Activated gamma-delta T cell treated with Interleukin-2 at 50 U/mL for 16 hours (primary cell): ENCODE results near the gene TUSC2.
"Not testable (repeated sequence)": the region's sequence is repeated elsewhere in the genome, so short reads cannot be mapped to it uniquely, and the experiment has no call there.

Experiments
- DNase-seq: peaks from one replicate; pipeline ENCODE4 v3.0.0-alpha.2; 2020

Gene TUSC2

DNA sequence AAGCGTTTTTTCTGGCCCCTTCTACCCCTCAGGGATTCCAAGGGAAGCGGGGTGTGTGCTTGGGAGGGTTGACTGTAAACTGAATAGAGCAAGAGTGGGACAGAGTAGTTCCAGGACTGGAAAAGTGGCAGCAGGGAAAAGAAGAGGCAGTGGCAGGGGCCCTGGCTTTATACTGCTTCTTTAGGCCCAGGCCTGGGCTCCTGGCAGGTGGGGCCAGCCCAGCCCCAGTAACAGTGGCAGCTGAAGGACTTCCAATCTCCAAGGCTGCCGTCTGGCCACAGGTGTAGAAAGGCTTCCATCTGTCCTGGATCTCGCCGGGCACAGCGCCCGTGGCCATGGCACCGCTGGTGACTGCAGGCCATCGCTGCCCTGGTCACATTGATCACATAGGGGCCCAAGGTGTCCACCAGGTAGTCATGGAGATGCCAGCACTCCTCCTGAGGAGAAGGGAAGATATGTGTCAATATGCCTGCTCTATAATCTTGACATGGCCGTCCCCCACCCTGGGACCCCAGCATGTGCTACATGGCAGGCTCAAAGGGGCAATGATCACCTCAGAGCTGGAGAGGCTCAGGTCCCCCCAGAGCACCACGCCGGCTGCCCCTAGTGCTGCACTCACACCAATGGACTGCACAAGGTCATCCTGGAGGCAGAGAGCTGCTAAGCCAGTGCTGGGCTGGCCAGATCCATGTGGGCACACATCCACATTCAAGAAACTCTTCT is 34.8 kb downstream of the TUSC2 start:
- DNase-seq, result no peak

DNA sequence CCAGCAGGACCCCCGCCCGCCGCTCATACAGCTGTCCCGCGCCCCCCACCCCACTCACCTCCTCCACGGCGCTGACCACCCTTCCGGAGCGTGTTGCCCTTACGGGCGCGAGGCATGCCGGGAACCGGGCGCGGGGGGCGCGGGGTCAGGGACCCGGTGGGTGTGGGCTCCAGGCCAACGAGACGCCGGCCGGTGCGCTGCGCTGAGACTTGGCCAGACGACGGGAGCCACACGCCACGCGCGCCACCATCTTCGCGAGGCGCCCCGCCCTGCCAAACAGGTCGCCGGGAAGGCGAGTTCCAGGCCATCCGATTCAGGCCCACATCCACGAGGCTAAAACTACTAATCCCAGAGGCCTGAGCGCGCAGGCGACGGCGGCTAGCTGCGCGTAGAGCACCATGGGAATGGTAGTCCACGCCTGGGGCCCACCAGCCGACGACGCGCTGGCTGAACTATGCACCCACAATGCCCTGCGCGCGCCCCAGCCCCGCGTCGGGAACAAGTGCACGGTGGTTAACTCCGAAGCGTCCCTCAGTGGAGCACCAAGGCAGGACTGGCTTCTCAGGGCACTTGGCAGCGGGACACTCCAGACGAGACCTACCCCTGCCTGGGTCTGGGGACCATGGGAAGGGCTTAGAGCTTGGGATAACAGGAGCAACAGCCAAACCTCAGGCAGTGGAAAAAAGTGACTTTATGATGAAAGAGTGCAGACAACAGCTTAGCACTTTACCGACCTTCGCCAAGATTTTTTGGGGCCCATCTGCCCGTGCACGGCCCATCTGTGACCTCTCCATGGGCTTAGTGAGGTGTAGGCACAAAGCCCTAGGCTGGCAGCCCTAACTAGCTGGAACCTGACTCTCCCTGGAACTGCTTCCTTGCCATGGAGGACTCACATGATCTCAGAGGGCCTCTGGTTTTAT is 35.6 kb downstream of the TUSC2 start, which contains the start of gene IFRD2:
Gene IFRD2 (minus strand): TSS at position 271 of the 920 bp plus-strand sequence. CDS start 155 bp downstream, at position 116.
- DNase-seq, result peak; percentile 93

DNA sequence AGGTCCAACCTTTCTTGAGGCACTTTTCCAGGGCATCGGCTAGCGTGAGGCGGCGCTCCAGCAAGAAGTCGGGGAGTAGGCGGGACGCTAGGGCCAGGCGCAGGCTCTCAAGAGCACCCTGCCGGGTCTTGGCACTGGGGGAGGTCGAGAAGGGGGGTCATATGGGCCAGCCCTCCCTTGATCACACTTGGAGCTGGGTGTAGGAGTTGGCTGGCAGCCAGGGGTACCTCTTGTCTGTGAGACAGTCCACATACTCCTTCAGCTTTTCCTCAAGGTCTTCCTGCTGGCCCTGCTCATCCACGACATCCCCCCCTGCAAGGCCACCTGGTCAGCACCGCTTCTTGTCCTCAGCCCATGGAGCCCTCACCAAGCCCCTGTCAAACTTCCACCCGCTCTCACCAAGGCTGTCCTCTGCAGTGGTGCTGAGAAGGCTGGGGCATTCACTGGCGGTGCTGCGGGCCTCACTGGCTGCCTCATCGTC is 37.8 kb downstream of the TUSC2 start:
- no peak for DNase-seq

DNA sequence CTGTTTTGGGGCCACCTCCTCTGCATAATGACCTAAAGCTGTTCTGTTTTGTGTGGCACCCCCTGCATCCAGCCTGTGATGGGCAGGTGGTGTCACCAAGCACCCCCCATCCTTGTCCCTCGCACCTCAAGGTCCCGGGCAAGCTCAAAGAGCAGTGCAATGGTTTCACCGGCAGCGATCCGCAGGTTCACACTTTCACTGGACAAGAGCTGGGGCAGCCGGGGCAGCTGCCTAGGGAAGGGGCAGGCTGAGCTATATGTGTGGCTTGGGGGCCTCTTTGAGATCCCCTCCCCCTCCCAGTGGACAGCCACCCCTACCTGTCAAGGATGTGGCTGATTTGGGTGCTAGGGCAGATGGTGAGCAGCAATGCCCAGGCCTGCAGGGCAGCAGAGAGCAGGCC is 38.9 kb downstream of the TUSC2 start:
- DNase-seq, result no peak

DNA sequence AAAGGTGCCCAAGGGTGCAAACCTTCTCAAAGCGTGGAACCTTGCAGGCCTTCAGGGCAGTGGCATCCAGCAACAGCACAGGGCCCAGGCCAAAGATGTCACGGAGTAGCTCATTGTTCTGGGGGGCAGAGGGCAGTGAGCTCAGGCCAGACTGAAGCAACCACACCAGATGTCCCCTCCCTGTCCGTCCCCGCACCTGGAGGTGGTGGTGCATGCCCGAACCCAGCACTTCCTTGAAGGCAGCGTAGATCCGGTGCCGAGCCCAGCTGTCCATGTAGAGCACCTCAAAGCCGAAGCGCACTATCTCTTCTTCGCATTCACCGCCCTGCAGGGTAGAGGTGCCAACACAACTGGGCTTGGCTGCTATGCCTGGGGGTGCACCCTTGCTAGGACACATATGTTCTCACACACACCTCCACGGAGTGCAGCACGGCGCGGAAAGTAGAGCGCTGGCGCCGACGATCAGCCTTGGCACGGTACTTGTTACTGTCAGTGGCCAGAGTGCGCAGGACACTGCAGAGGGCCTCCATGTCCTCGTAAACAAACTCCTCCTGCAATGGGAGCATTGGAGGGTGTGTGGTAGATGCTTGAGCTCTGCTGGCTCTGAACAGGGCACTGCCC is 39.5 kb downstream of the TUSC2 start:
- DNase-seq, result no peak

GRCh38 chr3:50287262-50287661 is 40.8 kb downstream of the TUSC2 start:
- no peak for DNase-seq

DNA sequence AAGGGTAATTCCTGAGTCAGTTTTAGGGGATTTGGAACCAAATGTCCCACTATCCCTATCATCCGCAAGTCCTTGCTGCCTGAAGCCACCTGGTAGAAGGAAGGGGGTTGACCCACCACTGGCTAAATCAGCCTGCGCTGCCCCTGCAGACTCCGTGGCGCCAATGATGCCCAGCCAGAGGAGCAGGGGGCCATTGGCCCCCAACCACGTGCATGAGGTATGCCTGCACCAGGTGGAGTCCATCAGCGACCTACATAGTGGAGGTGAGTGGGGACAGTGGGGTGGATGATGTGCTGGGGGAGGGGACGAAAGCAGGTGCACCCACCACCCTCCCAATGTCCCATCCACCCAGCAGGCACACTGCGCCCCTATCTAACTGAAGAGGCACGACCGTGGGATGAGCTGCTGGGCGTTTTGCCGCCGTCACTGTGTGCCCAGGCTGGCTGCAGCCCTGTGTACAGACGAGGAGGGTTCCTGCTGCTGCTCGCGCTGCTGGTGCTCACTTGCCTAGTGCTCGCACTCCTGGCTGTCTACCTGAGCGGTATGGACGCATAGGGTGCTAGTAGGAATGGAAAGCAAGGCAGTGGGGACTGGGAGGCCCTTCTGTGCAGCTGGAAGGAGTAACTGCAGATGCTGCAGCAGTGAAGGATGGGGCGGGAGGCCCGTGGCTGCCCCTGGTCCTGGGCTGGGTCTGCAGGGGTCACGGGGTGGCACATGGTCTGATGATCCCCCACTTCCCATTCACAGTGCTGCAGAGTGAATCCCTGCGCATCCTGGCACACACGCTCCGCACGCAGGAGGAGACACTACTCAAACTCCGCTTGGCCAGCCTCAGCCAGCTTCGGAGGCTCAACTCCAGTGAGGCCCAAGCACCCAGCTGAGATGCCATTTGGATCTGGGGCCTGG is 41.4 kb downstream of the TUSC2 start:
- no peak for DNase-seq

GRCh38 chr3:50284121-50284520 is 43.9 kb downstream of the TUSC2 start:
- not testable (repeated sequence) for DNase-seq

DNA sequence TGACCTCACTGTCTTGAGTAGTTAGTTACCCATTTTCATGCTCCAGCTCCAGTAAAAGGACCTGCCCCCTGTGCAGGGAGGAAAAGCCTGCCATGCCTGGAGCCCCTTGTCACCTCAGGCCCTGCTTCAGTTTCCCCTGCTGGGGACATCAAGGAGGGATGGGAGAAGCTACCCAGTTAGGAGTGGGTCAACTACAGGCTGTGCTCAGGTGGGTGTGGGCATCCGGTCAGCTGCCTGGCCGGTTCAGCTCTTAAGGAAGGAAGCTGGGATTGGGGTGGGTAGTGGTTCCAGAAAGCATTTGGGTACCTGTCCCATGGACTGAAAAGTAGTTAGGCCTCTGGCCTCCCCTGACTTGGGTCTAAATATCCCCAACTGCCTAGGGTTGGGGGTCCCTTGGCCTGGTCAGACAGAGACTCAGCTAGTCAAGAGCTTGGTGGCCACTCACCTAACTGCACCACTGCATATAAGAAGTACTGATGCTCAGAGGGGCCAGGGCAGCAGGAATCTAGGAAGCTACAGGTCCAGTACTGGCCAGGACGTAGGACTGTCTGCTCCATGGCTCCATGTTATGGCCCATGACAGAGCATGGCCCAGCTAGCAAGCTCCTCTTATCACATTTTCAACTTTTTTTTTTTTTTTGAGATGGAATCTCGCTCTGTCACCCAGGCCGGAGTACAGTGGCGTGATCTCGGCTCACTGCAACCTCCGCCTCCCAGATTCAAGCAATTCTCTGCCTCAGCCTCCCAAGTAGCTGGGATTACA is 48.6 kb downstream of the TUSC2 start:
- no peak for DNase-seq

DNA sequence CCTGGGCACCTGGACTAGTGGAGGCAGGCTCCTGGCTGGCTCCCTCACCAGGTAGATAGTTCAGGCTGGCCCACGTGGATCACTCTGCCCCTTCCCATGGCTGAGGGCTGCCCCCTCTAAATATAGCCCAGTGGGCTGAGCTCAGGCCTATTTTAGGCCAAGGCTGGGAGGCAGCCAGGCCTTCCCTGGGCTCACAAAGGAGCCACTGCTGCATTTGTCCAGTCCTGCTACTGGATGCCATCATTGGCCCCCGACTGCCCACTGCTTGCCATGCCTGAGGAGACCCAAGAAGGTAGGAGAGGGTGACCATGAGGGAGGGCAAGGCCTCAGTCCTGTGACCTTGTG is 49.2 kb downstream of the TUSC2 start, which contains the start of gene LSMEM2:
Gene LSMEM2 (plus strand): TSS at position 208 of the 345 bp plus-strand sequence. CDS start 27 bp downstream, at position 235.
- no peak for DNase-seq

DNA sequence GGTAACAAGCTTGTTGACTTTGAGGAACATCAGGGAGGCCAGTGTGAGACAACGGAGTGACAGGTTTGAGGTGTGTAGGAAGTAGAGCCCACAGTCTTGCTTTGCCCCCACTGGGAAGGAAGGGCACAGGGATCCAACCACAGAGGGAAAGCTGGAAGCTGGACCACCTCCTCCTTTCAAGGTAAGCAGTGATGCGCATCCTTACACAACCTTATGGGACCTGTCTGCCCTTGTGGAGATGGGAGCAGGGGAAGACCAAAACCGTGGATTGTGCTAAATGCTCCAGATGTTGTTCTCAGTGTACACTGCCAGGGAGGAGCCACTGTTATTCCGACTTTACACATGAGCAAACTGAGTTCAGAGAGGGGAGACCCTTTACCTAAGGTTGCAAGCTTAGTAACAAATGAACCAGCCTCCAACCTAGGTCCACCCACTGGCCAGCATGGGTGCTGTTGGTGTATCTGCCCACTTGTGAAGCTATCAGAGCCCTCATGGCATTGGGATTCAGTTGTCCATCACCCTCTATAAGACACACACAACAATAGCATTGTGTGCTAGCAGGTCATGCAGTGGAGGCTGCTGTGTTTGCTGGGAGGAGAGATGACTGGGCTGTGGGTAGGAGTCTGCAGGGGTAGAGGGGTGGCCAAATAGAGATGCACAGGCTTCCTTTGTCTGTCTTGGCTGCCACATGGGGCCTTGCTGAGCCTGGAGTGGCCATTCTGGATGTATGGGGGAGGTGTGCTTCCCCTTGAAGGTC is 49.7 kb downstream of the TUSC2 start:
- DNase-seq, result no peak

- no peak for DNase-seq
Measured at GRCh38 chr3:50276762-50277101, 51.3 kb downstream of the TUSC2 start.

DNA sequence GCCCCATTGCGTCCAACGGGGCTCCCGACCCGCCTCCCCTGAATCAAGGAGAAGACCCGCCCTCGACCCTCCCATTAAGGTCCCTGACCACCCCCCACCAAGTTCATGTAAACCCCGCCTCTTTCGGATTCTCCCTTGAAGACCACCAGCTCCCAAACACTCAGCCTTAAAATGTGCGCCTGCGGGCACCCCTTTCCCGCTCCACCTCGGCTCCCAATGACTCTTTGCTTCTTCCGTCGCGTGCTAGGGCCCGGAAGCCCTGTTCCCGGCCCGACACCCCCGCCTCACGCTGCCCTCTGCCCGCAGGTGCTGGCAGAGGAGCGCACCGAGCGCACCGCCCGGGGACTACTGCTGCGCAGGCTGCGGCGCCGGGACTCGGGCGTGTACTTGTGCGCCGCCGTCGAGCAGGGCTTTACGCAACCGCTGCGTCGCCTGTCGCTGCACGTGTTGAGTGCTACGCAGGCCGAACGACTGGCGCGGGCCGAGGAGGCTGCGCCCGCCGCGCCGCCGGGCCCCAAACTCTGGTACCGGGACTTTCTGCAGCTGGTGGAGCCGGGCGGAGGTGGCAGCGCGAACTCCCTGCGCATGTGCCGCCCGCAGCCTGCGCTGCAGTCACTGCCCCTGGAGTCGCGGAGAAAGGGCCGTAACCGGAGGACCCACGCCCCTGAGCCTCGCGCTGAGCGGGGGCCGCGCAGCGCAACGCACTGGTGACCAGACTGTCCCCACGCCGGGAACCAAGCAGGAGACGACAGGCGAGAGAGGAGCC is 51.8 kb downstream of the TUSC2 start:
- DNase-seq, result no peak

GRCh38 chr3:50275141-50275995 is 52.7 kb downstream of the TUSC2 start:
- DNase-seq, result no peak
